Neural crest cell (in vitro differentiated cells): Measurements from ENCODE around the gene MARCHF6. TPM values are rescaled to one million over a fixed set of nuclear protein-coding genes. Genes with fewer than 3 reads are reported as not detected.
A peak's percentile ranks its signal among the peaks of the same experiment; 100 is the strongest.

Source experiments
- DNase-seq: peaks from one replicate; pipeline ENCODE4 v3.0.0; 2021; ENCODE audit warnings: low read depth, mixed read lengths, low spot score
- H3K27ac Mint-ChIP-seq: one replicate; pipeline ENCODE4 v1.8.0; 2021; ENCODE audit warnings: mild to moderate bottlenecking, mixed read lengths; ENCODE audit not compliant: unreplicated experiment
- H3K27me3 Mint-ChIP-seq: 2 replicates; pipeline ENCODE4 v1.8.0; 2021; ENCODE audit warnings: low read depth, mild to moderate bottlenecking, mixed read lengths
- H3K36me3 Mint-ChIP-seq: 2 replicates; pipeline ENCODE4 v1.8.0; 2021; ENCODE audit warnings: low read depth, mild to moderate bottlenecking, mixed read lengths
- H3K4me1 Mint-ChIP-seq: 2 replicates; pipeline ENCODE4 v1.8.0; 2021; ENCODE audit warnings: mixed read lengths
- H3K4me3 Mint-ChIP-seq: one replicate; pipeline ENCODE4 v1.8.0; 2021; ENCODE audit warnings: mild to moderate bottlenecking, mixed read lengths
- H3K9me3 Mint-ChIP-seq: 2 replicates; pipeline ENCODE4 v1.8.0; 2021; ENCODE audit warnings: mixed read lengths
- total RNA-seq: library from RNA; stranded (reverse); gene quantifications from 2 replicates; pipeline ENCODE4 v1.2.1, GENCODE V29; 2021
- TF ChIP-seq, protein P1 (sequence below): fragments of 200-600 bp; sonication (generic); conservative IDR thresholded peaks from 2 replicates; pipeline ENCODE4 v1.5.0; 2021; ENCODE audit warnings: antibody characterized with exemption, mild to moderate bottlenecking

Gene MARCHF6
- total RNA-seq, 1 donor from 2014 or later = 202 TPM

DNA sequence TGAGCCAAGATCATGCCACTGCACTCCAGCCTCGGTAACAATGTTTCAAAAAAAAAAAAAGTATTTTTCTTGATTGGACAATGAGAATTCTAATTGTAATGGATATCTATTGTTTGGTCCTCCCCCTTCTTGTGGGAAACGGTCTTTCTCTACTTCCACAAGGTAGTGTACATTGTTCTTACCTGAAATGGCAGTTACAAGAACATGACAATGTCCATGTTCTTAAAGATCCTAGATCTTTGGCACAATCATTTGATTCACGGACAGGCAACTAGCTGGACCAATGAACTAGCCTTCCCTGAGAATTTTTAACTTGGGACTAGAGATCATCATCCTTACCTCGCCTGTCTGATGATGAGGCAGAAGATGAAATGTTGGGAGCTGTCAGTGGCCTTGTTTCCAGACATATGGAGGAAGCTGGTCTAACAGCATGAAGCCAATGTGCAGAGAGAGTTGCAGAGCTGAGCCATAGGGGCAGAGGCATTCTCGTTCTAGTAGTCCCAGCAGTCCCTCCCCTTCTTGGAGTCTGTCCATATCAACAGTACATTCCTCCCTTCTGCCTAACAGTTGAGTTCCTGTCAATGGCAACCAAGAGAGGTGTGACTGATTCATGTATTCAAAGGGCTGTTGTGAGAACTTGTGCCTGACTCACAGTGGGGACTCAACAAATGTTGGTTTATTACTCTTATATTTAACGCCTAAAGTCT is 2.1 kb upstream of the MARCHF6 start:
- TF ChIP-seq, protein P1, sequence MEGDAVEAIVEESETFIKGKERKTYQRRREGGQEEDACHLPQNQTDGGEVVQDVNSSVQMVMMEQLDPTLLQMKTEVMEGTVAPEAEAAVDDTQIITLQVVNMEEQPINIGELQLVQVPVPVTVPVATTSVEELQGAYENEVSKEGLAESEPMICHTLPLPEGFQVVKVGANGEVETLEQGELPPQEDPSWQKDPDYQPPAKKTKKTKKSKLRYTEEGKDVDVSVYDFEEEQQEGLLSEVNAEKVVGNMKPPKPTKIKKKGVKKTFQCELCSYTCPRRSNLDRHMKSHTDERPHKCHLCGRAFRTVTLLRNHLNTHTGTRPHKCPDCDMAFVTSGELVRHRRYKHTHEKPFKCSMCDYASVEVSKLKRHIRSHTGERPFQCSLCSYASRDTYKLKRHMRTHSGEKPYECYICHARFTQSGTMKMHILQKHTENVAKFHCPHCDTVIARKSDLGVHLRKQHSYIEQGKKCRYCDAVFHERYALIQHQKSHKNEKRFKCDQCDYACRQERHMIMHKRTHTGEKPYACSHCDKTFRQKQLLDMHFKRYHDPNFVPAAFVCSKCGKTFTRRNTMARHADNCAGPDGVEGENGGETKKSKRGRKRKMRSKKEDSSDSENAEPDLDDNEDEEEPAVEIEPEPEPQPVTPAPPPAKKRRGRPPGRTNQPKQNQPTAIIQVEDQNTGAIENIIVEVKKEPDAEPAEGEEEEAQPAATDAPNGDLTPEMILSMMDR = no peak
- Mint-ChIP-seq H3K4me1 (peaks cover 32% of the 10 kb centered on the region), H3K4me3 (peak overlapping the region; percentile 96), H3K27me3 (no peaks in the 10 kb centered on the region), H3K27ac (no peak overlapping the region), H3K9me3 (no peaks in the 10 kb centered on the region), H3K36me3 (no peaks in the 10 kb centered on the region)
- DNase-seq = no peak

DNA sequence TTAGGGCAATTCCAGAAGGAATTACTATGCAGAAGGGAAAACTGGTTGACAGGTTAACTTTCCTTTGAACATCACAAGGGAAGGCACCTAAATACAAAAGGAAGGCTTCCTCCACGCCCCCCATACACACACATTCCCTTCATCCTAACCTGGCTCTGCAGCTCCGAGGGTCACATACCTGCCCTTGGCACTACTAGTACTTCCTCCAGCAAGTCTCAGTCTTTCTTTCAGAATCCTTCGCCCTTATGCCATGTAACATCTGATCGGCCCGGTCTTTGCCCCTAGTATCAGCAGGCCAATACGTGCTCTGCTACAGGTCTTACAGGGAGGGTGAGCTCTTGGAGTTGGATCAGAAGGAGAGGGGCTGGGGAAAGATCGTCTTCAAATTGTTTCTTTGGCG is 1.6 kb upstream of the MARCHF6 start:
- Mint-ChIP-seq H3K27me3 (no peaks in the 10 kb centered on the region), H3K27ac (peak overlapping the region; percentile 99), H3K4me3 (peak overlapping the region; percentile 96), H3K9me3 (no peaks in the 10 kb centered on the region), H3K4me1 (peaks cover 37% of the 10 kb centered on the region), H3K36me3 (no peaks in the 10 kb centered on the region)
- TF ChIP-seq, protein P1 = no peak
- no peak for DNase-seq

DNA sequence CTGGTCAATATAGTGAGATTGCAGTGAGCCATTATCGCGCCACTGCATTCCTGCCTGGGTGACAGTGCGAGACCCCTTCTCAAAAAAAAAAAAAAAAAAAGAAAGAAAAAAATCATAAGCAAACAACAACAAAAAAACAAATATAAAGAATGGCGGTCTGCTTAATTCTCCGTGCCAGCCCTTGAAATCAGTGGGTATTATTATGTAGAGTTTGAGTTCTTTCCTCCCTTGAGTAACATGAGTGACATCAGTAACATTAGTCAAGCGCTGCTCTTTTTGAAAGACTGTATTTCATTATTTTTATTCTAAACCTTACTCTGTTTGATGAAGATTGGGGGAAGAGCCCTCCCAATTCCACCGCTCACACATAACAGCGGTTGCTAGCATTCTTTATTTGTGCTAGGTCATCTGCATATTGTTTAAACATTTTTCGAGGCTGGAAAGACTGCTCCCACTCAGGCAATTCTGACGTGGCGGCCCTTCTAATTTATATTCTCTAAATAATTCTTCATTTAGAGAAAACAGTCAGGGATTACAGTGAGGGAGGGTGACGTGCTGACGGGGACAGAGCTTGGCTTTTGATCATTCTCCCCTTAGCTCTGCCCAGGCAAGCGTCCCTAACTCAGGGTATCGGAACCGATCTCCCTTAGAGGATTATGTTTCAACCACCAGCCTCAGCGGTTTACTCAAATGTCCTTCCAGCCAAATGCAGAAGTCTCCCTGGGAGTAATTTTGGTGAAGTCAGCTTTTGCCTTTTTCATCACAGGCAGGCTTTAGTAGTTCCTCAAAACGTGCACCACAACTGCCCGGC is 860 bp upstream of the MARCHF6 start:
- H3K27ac Mint-ChIP-seq = peak overlapping the region; percentile 99
- H3K27me3 Mint-ChIP-seq = no peaks in the 10 kb centered on the region
- H3K4me3 Mint-ChIP-seq = peak overlapping the region; percentile 96
- no peaks in the 10 kb centered on the region for H3K9me3 Mint-ChIP-seq
- TF ChIP-seq, protein P1 = no peak
- DNase-seq = no peak
- H3K4me1 Mint-ChIP-seq = peaks cover 42% of the 10 kb centered on the region
- no peaks in the 10 kb centered on the region for H3K36me3 Mint-ChIP-seq

DNA sequence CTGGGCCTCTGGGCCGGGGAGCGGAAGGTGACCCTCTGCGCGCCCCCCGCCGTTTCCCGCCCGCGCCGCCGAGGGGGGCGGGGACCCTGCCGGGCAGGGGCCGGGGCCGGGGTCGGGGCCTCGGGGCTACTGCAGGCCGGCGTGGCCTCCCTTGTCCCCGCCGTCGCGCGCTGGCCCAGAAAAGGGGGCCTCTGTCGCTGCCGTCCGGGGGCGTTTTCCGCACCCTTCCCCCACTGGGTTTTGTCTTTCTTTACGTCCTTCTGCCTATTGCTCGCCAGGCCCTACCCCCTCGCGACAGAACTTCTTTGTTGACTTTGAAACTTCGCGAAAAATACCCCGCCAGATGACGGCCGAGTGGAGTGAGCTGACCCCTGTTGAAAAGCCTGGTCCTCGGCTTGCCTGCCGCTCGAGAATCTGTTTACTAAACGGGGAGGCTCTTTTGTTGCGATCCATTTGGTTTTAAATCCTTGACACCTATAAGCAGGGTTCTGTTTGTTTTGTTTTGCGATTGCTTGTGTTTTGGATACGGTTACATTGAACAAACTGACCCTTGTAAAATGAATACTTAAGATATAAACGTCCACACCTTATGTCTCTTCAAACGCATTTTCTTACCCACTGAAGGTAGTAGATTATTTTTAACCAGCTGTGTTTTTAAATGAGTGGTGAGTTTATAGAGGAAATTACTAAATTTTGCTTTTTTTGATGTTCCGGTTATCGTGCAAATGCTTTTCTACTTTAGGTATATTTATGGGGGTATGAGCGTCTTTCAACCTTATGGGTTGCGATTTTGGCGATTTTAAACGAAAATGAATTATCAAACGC is 765 bp downstream of the MARCHF6 start:
- H3K36me3 Mint-ChIP-seq = peaks cover 2% of the 10 kb centered on the region
- TF ChIP-seq, protein P1 = no peak
- peak overlapping the region; percentile 98 for H3K4me3 Mint-ChIP-seq
- no peaks in the 10 kb centered on the region for H3K9me3 Mint-ChIP-seq
- H3K27me3 Mint-ChIP-seq = no peaks in the 10 kb centered on the region
- DNase-seq = peak; percentile 65
- peaks cover 52% of the 10 kb centered on the region for H3K4me1 Mint-ChIP-seq
- H3K27ac Mint-ChIP-seq = peak overlapping the region; percentile 98
